Pons (tissue), 1 donor: Measurements from ENCODE around the gene ECEL1.

Experiments used
- DNase-seq: peaks from one replicate; pipeline ENCODE4 v3.0.0-alpha.2; 2016; ENCODE audit warnings: low spot score

The ECEL1 gene

GRCh38 chr2:232498452-232498851 is 10.8 kb upstream of the ECEL1 start:
- DNase-seq = no peak

DNA sequence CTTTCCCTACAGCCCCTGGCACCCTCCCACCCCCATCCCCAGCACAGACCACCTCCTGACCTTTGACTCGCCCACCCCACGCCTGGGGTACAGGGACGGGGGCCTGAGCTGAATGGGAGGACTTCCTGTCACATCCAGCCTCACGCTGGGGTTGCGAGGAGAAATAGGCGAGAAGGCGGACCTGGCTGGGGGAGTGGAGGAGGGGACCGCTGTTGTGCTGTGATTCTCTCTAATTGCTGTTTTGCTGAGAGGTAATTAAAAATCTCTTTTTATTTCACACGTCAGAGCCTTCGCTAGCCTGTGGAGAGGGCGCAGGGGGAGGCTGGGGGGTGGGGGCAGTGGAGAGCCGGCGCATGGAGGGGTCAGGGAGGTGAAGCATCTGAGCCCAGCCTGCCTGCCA is 9.7 kb upstream of the ECEL1 start:
- no peak for DNase-seq

- no peak for DNase-seq
Observed at GRCh38 chr2:232496501-232497270, 9.1 kb upstream of the ECEL1 start.

DNA sequence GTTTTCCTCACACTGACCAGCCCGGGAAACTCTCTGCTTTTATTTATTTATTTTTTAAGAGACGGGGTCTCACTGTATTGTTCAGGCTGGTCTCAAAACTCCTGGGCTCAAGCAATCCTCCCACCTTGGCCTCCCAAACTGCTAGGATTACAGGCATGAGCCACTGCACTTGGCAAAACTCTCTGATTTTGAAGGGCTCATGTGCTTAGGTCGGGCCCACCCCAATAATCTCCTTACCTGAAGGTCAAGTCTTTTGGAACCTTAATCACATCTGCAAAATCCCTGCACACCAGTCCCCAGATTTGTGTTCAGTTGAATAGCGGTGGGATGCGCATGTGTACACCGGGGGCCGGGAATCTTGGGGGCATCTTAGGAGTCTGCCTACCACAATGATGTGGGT is 7.7 kb upstream of the ECEL1 start:
- DNase-seq = no peak

DNA sequence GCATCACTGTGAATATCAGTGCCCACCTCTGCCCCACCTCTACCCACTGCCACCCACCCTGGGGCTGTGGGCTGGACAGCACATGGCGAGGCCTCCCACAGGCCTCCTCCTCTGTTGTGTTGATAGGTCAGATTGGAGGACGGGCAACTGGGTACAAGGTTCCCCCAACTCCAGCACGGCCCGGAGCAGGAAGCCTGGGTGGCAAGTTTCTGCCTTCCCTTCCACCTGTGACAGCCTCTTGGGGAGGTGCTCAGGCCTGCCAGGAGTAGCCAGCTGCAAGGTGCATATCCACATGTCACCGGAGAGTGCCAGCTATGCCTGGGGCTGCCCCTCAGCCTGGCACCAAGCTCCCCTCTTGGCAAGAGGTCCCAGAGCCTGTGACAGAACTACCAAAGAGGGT is 6.9 kb upstream of the ECEL1 start:
- no peak for DNase-seq

DNA sequence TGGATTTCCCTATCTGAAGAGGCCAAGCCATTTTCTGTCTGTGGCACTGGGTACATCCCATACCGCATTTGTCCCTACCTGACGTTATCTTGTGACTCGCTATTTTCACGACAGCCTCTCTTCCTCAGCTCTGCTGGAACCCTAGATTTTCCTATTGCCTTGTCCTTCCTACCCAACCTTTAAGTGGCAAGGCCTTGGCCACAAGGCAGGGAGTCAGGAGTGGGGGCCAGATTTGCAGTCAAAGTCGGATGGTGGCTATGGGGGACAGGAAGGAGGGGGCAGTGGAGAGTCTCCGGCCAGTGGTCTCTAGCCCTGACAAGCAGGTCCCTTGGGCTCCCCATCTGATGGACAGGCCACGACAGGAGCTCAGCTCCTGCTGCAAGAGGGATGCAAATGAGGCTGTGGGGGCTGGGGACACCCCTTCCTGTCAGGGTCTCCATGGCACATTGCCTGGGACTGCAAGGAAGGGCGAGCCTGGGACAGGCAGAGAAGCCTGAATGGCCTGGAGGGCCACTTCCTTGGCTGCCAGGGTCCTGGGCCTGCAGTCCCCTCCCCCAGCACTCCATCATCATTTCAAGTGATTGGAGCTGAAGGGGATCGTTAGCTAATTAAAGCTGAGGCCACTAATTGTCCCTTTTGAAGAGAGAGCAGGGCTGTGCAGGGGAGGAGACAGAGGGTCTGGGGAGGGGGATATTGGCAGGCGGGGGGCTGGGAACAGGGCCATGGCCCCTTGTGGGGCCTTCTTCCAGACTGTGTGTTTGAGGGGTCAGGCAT is 6.3 kb upstream of the ECEL1 start:
- no peak for DNase-seq

- DNase-seq = no peak
Observed at GRCh38 chr2:232492963-232493700, 5.5 kb upstream of the ECEL1 start.

DNA sequence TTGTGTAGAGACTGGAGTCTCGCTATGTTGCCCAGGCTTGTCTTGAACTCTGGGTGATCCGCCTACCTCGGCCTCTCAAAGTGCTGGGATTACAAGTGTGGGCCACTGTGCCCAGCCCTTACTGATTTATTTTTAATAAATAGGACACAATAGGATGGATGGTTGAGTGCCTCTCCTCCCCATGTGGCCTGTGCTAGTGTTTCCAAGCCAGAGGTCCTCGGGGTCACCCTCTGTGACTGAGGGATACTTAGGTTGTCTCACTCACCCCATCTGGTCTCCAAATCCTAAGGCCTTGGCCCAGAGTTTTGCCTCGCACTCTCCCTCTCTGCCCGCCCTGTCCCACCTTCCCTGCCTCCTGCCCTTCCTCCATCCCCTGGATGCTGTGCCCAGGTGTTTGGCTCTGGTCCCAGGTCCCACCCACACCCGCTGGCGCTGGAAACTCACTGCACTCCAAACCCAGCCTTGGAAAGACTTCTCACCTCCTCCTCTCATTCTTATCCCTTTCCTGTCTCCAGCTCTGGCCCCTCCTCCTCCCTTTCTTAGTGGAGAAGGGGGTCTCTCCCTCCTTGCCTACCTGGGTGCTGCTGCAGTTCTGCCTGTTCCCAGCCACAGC is 4.7 kb upstream of the ECEL1 start:
- DNase-seq = no peak

GRCh38 chr2:232491139-232491780 is 3.6 kb upstream of the ECEL1 start:
- DNase-seq = no peak

DNA sequence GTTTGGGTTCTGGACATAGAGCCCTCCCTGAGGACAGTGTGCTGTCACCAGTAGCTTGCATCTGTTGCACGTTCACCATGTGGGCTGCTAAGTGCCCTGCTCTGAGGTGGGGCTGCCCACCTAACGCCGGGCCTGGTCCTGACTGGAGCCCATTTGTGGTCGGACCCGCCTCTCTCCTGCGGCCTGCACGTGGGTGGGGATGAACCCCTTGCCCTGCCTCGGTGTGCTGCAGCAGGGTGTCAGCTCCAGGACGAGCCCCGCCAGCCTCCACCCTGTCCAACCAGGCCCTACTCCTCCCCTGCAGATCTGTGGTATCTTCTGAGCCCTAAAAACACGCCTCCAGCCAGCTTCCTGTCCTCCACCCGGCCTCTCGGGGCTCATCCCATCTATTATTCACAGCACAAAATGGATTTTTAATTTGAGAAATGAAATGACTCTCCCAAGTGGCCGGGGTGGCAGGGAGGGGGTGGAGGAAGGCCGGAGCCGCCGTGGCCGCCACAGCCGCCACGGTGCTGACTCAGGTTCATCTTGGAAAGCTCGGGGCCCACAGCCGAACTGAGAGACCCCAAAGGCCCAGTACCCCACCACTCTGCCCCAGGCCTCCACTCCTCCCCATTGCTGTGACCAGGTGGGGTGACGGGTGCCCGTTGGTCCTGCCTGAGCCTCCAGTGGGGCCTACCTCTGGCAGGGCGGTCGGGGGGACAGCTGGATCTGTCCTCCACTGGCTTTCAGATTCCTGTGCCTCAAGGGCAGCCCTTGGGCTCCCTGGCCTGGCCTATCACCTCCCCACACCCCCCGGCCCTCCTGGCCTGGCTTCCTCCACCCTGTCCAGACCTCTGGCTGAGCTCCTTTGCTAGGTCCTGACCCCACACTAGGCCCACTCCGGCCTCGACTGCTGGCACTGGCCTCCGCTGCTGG is 2.8 kb upstream of the ECEL1 start:
- DNase-seq = no peak

DNA sequence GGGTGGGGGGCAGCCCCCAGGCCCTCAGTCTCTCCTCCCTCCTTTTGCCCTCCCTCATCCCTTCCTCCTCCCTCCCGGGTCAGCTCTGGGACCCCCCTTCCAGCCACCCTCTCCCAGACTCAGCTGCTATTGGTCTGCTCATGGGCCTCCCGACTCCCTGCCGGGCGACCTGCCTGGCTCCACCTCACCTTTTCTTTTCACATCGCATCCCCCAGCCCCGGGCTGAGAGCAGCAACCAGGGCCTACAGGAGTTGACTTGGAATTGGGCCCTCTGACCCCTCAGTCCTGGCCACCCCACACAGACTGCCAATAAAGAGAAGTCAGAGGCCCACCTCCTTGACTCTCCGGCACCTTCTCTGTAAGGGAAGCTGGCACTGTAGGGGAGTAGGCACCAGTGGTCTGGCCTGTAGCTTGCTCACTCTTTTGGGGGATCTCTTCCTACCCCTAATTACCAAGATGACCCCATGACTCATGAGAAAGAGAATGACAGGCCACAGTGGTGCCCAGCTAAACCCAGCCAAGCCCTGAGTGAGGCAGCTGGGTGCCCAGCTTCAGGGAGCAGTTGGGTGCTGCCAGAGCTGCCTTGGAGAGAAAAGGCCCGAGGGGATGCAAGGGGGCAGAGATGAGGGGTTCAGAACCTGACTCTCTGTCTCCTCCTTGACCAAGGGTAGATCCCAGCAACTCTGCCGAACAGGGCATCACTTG is 2.0 kb upstream of the ECEL1 start:
- no peak for DNase-seq

GRCh38 chr2:232488721-232489300 is 1.2 kb upstream of the ECEL1 start:
- DNase-seq = no peak

DNA sequence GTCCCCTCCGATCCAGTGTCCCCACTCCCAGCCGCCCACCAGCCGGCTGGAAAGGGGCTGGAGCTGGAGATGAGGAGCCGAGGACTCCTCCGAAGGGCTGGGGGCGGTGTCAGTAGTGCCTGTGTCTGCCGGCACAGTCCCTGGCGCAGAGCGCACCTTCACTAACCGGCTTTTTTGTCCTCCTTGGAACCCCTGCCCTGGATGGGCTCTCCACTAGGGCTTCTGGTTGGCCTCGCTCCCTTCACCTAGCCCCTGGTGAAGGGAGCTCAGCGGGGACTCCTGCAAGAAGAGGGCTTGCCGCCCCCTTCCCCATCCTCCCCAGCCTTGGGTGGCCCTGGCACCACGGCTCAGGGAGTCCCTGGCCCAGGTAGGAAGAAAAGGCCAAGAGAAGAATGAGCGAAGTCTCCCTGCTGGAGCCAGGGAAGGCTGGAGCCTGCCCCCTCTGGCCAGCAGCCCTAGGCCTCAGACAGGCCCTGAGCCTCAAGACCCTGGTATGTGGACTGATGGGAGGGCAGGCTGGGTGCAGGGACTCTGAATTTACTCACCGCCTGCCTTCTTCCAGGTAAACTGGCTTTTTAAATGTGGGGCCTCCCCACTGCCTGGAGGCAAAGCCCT is 570 bp upstream of the ECEL1 start:
- no peak for DNase-seq

GRCh38 chr2:232486558-232487384 is 863 bp downstream of the ECEL1 start:
- no peak for DNase-seq

GRCh38 chr2:232485757-232486557 is 1.7 kb downstream of the ECEL1 start:
- DNase-seq = no peak

DNA sequence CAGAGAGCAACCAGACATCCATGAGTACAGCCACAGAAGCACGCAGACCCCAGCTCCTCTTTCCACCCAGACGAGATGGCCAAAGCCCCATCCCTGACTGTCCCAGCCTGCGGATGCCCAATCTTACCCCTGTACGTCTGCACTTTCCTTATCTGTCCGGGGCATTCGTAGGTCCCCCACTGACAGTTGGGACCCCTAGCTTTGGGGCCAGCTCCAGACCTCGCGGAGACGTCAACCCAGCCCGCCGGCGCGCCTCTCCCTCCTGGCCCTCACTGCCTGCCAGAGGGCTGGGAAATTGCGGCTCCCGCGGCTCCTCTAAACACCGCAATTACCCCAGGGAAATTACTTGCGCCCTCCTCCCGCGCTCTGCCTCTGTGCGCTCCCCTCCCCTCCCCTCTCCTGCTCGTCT is 2.3 kb downstream of the ECEL1 start:
- DNase-seq = no peak

DNA sequence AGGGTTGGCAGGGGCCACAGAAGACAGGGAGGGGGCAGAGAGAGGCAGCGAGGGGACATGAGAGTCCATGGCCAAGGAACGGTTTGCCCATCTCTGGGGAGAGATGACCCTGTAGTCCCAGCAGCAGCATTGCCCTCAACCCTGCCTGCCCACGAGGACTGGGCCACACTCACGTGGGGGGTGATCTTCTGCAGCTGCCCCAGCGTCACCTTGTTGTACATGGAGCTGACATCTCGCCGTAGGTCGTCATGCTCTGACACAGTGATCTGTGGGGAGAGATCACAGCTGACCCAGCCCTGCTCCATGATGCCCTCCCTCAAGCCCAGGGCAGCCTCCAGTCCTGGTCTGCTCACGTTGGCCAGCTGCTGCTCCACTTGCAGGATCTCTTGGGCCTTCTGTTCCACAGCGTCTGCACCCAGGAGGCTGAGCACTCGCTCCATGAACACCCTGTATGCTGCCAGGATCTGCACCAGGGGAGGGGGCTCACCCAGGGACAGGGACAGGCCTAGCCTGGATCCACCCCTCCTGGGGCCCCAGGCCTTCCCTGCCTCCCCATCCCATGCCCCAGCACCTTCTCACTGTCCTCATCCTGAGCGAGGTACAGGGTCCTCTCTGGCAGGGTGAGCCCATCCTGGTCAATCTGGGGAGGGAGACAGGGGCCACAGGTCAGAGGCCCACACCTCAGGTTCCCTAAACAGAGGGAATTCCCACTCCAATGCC is 2.8 kb downstream of the ECEL1 start:
- DNase-seq = no peak
